Neural progenitor cell (in vitro differentiated cells): ENCODE data around the gene TTC38. TPM values are rescaled to one million over a fixed set of nuclear protein-coding genes. Genes with fewer than 3 reads are reported as not detected.

Experiments used
- DNase-seq: peaks from one replicate; pipeline ENCODE4 v3.0.0-alpha.2; 2016; ENCODE audit warnings: low spot score
- H2AFZ ChIP-seq: fragments of 200-600 bp; sonication (generic); replicated peaks from 2 replicates; pipeline ENCODE4 v1.6.1; 2016; ENCODE audit warnings: antibody characterized with exemption
- H3F3A ChIP-seq: fragments of 200-600 bp; sonication (generic); 2 replicates; pipeline ENCODE4 v1.6.1; 2016; ENCODE audit warnings: antibody characterized with exemption, low read depth
- H3K27ac ChIP-seq: fragments of 200-600 bp; sonication (generic); 2 replicates; pipeline ENCODE4 v1.5.1; 2016; ENCODE audit warnings: mild to moderate bottlenecking
- H3K27me3 ChIP-seq: fragments of 200-600 bp; sonication (generic); 2 replicates; pipeline ENCODE4 v1.6.1; 2016; ENCODE audit warnings: mild to moderate bottlenecking, moderate library complexity
- H3K36me3 ChIP-seq: fragments of 200-600 bp; sonication (generic); 2 replicates; pipeline ENCODE4 v1.5.1; 2016
- H3K4me1 ChIP-seq: fragments of 200-600 bp; sonication (generic); 2 replicates; pipeline ENCODE4 v1.6.1; 2016; ENCODE audit warnings: mixed run types
- H3K4me2 ChIP-seq: fragments of 200-600 bp; sonication (generic); 2 replicates; pipeline ENCODE4 v1.6.1; 2016
- H3K4me3 ChIP-seq: fragments of 200-600 bp; sonication (generic); 2 replicates; pipeline ENCODE4 v1.5.1; 2016
- H3K79me2 ChIP-seq: fragments of 200-600 bp; sonication (generic); 2 replicates; pipeline ENCODE4 v1.6.1; 2016; ENCODE audit warnings: low read depth
- H3K9ac ChIP-seq: fragments of 200-600 bp; sonication (generic); 2 replicates; pipeline ENCODE4 v1.6.1; 2016
- H3K9me3 ChIP-seq: fragments of 200-600 bp; sonication (generic); 2 replicates; pipeline ENCODE4 v1.5.1; 2016; ENCODE audit warnings: low read depth
- H4K20me1 ChIP-seq: fragments of 200-600 bp; sonication (generic); 2 replicates; pipeline ENCODE4 v1.6.1; 2016; ENCODE audit warnings: low read depth
- H3K27ac Mint-ChIP-seq: 3 replicates; pipeline ENCODE4 v1.8.0; 2021; ENCODE audit warnings: mixed read lengths
- H3K27me3 Mint-ChIP-seq: 2 replicates; pipeline ENCODE4 v1.8.0; 2022; ENCODE audit warnings: low read depth, mild to moderate bottlenecking, inconsistent platforms, moderate library complexity, mixed read lengths; ENCODE audit not compliant: insufficient read depth
- H3K36me3 Mint-ChIP-seq: 3 replicates; pipeline ENCODE4 v1.8.0; 2021; ENCODE audit warnings: mixed read lengths
- H3K4me1 Mint-ChIP-seq: 3 replicates; pipeline ENCODE4 v1.8.0; 2021; ENCODE audit warnings: mixed read lengths
- H3K4me3 Mint-ChIP-seq: 3 replicates; pipeline ENCODE4 v1.8.0; 2021; ENCODE audit warnings: mild to moderate bottlenecking, moderate library complexity, mixed read lengths
- H3K9me3 Mint-ChIP-seq: 3 replicates; pipeline ENCODE4 v1.8.0; 2020; ENCODE audit warnings: mixed read lengths
- CTCF ChIP-seq: fragments of 200-600 bp; sonication (generic); IDR thresholded peaks from 2 replicates; pipeline ENCODE4 v1.5.1; 2017; ENCODE audit warnings: antibody characterized with exemption, mild to moderate bottlenecking
- EZH2 ChIP-seq: fragments of 200-600 bp; sonication (generic); IDR thresholded peaks from 2 replicates; pipeline ENCODE4 v1.6.1; 2017; ENCODE audit warnings: antibody characterized with exemption, mild to moderate bottlenecking, moderate library complexity
- EZH2phosphoT487 ChIP-seq: fragments of 200-600 bp; sonication (generic); IDR thresholded peaks from 2 replicates; pipeline ENCODE4 v1.6.1; 2017; ENCODE audit warnings: antibody characterized with exemption
- total RNA-seq: library from RNA; depleted of rRNA; stranded (reverse); fragments of >200 nt; gene quantifications from 2 replicates; pipeline ENCODE4 v1.2.3, GENCODE V29; 2015; ENCODE audit warnings: low replicate concordance

The TTC38 gene
- total RNA-seq, 1 donor from 2014 or later, result 41.0 TPM

GRCh38 chr22:46294784-46295183, 27.0 kb downstream of the TTC38 start:
- H4K20me1 ChIP-seq, result peaks cover 11% of the 10 kb centered on the region
- Mint-ChIP-seq H3K4me3 (no peak overlapping the region), H3K4me1 (peaks cover 38% of the 10 kb centered on the region), H3K27ac (no peak overlapping the region), H3K27me3 (peaks cover 9% of the 10 kb centered on the region), H3K36me3 (peaks cover 13% of the 10 kb centered on the region), H3K9me3 (no peaks in the 10 kb centered on the region)
- H3K9ac ChIP-seq, result no peak overlapping the region
- H3F3A ChIP-seq, result peaks cover 9% of the 10 kb centered on the region
- H3K9me3 ChIP-seq, result no peaks in the 10 kb centered on the region
- no peak overlapping the region for H3K27ac ChIP-seq
- H3K27me3 ChIP-seq, result no peaks in the 10 kb centered on the region
- DNase-seq, result no peak
- H3K36me3 ChIP-seq, result no peaks in the 10 kb centered on the region
- peaks cover 15% of the 10 kb centered on the region for H3K4me1 ChIP-seq
- H2AFZ ChIP-seq, result no peak overlapping the region
- H3K4me2 ChIP-seq, result no peak overlapping the region
- TF ChIP-seq CTCF (no peak), EZH2 (no peak), EZH2phosphoT487 (no peak)
- no peak overlapping the region for H3K4me3 ChIP-seq
- peaks cover 26% of the 10 kb centered on the region for H3K79me2 ChIP-seq

- H3K9me3 Mint-ChIP-seq, result no peaks in the 10 kb centered on the region
- no peak for DNase-seq
- Histone ChIP-seq H2AFZ (no peak overlapping the region), H3K4me1 (peaks cover 15% of the 10 kb centered on the region), H3K27me3 (no peaks in the 10 kb centered on the region), H3K9ac (no peak overlapping the region), H3F3A (peaks cover 9% of the 10 kb centered on the region), H3K36me3 (no peaks in the 10 kb centered on the region), H3K4me2 (peak overlapping the region; percentile 92), H3K4me3 (peak overlapping the region; percentile 84), H3K9me3 (no peaks in the 10 kb centered on the region), H4K20me1 (peaks cover 11% of the 10 kb centered on the region), H3K79me2 (peaks cover 31% of the 10 kb centered on the region), H3K27ac (no peak overlapping the region)
- peaks cover 38% of the 10 kb centered on the region for H3K4me1 Mint-ChIP-seq
- H3K4me3 Mint-ChIP-seq, result peak overlapping the region; percentile 93
- TF ChIP-seq EZH2phosphoT487 (no peak), EZH2 (no peak), CTCF (no peak)
- H3K27me3 Mint-ChIP-seq, result peaks cover 7% of the 10 kb centered on the region
- peak overlapping the region; percentile 57 for H3K27ac Mint-ChIP-seq
- H3K36me3 Mint-ChIP-seq, result peaks cover 14% of the 10 kb centered on the region
Measured at GRCh38 chr22:46295277-46295971, 27.6 kb downstream of the TTC38 start.

- peaks cover 41% of the 10 kb centered on the region for H3K79me2 ChIP-seq
Measured at GRCh38 chr22:46296257-46297150, 28.7 kb downstream of the TTC38 start, which contains the start of gene GTSE1. Gene GTSE1 (plus strand): TSS chr22:46296870. CDS start chr22:46297401, 531 bp downstream.

More at GRCh38 chr22:46296257-46297150, 28.7 kb downstream of the TTC38 start, which contains the start of gene GTSE1:
- Mint-ChIP-seq H3K27ac (peak within 1 kb of the TSS; percentile 92), H3K4me3 (peak within 1 kb of the TSS; percentile 94), H3K36me3 (peaks cover 23% of the 10 kb centered on the region), H3K27me3 (peaks cover 7% of the 10 kb centered on the region), H3K4me1 (peaks cover 40% of the 10 kb centered on the region), H3K9me3 (no peaks in the 10 kb centered on the region)
- H3K4me1 ChIP-seq, result peaks cover 15% of the 10 kb centered on the region
- H3F3A ChIP-seq, result peaks cover 9% of the 10 kb centered on the region
- no peak for TF ChIP-seq EZH2phosphoT487
- peak; percentile 29 for TF ChIP-seq CTCF
- no peaks in the 10 kb centered on the region for H3K27me3 ChIP-seq
- peaks cover 11% of the 10 kb centered on the region for H4K20me1 ChIP-seq
- peak within 1 kb of the TSS; percentile 40 for H3K9ac ChIP-seq
- peak within 1 kb of the TSS; percentile 93 for H3K4me2 ChIP-seq
- DNase-seq, result peak; percentile 100
- H3K4me3 ChIP-seq, result peak within 1 kb of the TSS; percentile 84
- H2AFZ ChIP-seq, result peak within 1 kb of the TSS; percentile 83
- no peaks in the 10 kb centered on the region for H3K9me3 ChIP-seq
- no peaks in the 10 kb centered on the region for H3K36me3 ChIP-seq
- no peak within 1 kb of the TSS for H3K27ac ChIP-seq
